Measurements from ENCODE around the gene LMO7.

LMO7 gene

GRCh38 chr13:75643693-75644092 is 7.6 kb downstream of the LMO7 start:
- no peak for TF ChIP-seq CTCF (IDR thresholded peaks at IDR 0.05)
- H3K4me3 ChIP-seq, result no peak overlapping the region
- H3K27ac ChIP-seq, result no peak overlapping the region
- DNase-seq (ENCODE audit: low spot score), result no peak

GRCh38 chr13:75645141-75645540 is 9.0 kb downstream of the LMO7 start:
- TF ChIP-seq CTCF (IDR thresholded peaks at IDR 0.05), result no peak
- DNase-seq (ENCODE audit: low spot score), result no peak

GRCh38 chr13:75647126-75647784 is 11.1 kb downstream of the LMO7 start:
- no peak overlapping the region for H3K4me3 ChIP-seq
- DNase-seq (ENCODE audit: low spot score), result no peak
- H3K27ac ChIP-seq, result no peak overlapping the region
- TF ChIP-seq CTCF (IDR thresholded peaks at IDR 0.05), result no peak

More at GRCh38 chr13:75645141-75645540, 9.0 kb downstream of the LMO7 start:
- Histone ChIP-seq H3K27ac (no peak overlapping the region), H3K4me3 (no peak overlapping the region)

GRCh38 chr13:75648446-75648845 is 12.3 kb downstream of the LMO7 start:
- no peak overlapping the region for H3K27ac ChIP-seq
- TF ChIP-seq CTCF (IDR thresholded peaks at IDR 0.05), result no peak
- no peak for DNase-seq (ENCODE audit: low spot score)
- H3K4me3 ChIP-seq, result no peak overlapping the region

GRCh38 chr13:75651013-75651412 is 14.9 kb downstream of the LMO7 start:
- Histone ChIP-seq H3K4me3 (no peak overlapping the region), H3K27ac (no peak overlapping the region)
- no peak for DNase-seq (ENCODE audit: low spot score)
- TF ChIP-seq CTCF (IDR thresholded peaks at IDR 0.05), result no peak

- Histone ChIP-seq H3K4me3 (no peak overlapping the region), H3K27ac (no peak overlapping the region)
- no peak for TF ChIP-seq CTCF (IDR thresholded peaks at IDR 0.05)
- DNase-seq (ENCODE audit: low spot score), result no peak
Measured at GRCh38 chr13:75652726-75653125, 16.6 kb downstream of the LMO7 start.

- no peak overlapping the region for H3K27ac ChIP-seq
- no peak for DNase-seq (ENCODE audit: low spot score)
- TF ChIP-seq CTCF (IDR thresholded peaks at IDR 0.05), result no peak
- no peak overlapping the region for H3K4me3 ChIP-seq
Measured at GRCh38 chr13:75656425-75656989, 20.4 kb downstream of the LMO7 start.

All from coronary artery (tissue), 2 donors.